ENCODE results near the gene KCP.

KCP gene

GRCh38 chr7:128939075-128939860 lies 28.8 kb upstream of the KCP start:
- H3K9ac ChIP-seq (ENCODE audit: low read depth in 1 of 2, low read length in 2 of 2), result peak overlapping the region in 1 of 2 donors; percentile 29
- H3K4me3 ChIP-seq (ENCODE audit: low read depth in 1 of 2, low read length in 2 of 2), result peak overlapping the region in 1 of 2 donors; percentile 16
- no peaks in the 10 kb centered on the region for H3K27me3 ChIP-seq (ENCODE audit: control insufficient read depth in 1 of 2, insufficient read depth in 2 of 2, low read length in 2 of 2)

GRCh38 chr7:128938544-128939074 lies 28.1 kb upstream of the KCP start:
- Histone ChIP-seq H3K27ac (ENCODE audit: low read depth, low read length) (no peak overlapping the region), H3K9me3 (ENCODE audit: control insufficient read depth in 1 of 2, low read length in 2 of 2) (no peaks in the 10 kb centered on the region), H3K4me3 (ENCODE audit: low read depth in 1 of 2, low read length in 2 of 2) (peak overlapping the region; percentile 75 to 83), H3K36me3 (ENCODE audit: control insufficient read depth in 1 of 2, insufficient read depth in 2 of 2, low read length in 2 of 2) (no peaks in the 10 kb centered on the region), H3K4me1 (ENCODE audit: control insufficient read depth in 1 of 2, insufficient read depth in 2 of 2, low read length in 2 of 2) (peaks cover 17 to 45% of the 10 kb centered on the region in 2 donors), H3K9ac (ENCODE audit: low read depth in 1 of 2, low read length in 2 of 2) (peak overlapping the region; percentile 29 to 39), H3K27me3 (ENCODE audit: control insufficient read depth in 1 of 2, insufficient read depth in 2 of 2, low read length in 2 of 2) (no peaks in the 10 kb centered on the region)

More at GRCh38 chr7:128939075-128939860, 28.8 kb upstream of the KCP start:
- H3K36me3 ChIP-seq (ENCODE audit: control insufficient read depth in 1 of 2, insufficient read depth in 2 of 2, low read length in 2 of 2), result no peaks in the 10 kb centered on the region
- no peaks in the 10 kb centered on the region for H3K9me3 ChIP-seq (ENCODE audit: control insufficient read depth in 1 of 2, low read length in 2 of 2)
- no peak overlapping the region for H3K27ac ChIP-seq (ENCODE audit: low read depth, low read length)
- H3K4me1 ChIP-seq (ENCODE audit: control insufficient read depth in 1 of 2, insufficient read depth in 2 of 2, low read length in 2 of 2), result peaks cover 17 to 44% of the 10 kb centered on the region in 2 donors

- no peaks in the 10 kb centered on the region for H3K27me3 ChIP-seq (ENCODE audit: control insufficient read depth in 1 of 2, insufficient read depth in 2 of 2, low read length in 2 of 2)
- peaks cover 17 to 50% of the 10 kb centered on the region in 2 donors for H3K4me1 ChIP-seq (ENCODE audit: control insufficient read depth in 1 of 2, insufficient read depth in 2 of 2, low read length in 2 of 2)
- no peak within 1 kb of the TSS for H3K27ac ChIP-seq (ENCODE audit: low read depth, low read length)
- no peaks in the 10 kb centered on the region for H3K9me3 ChIP-seq (ENCODE audit: control insufficient read depth in 1 of 2, low read length in 2 of 2)
- peak within 1 kb of the TSS; percentile 75 to 83 for H3K4me3 ChIP-seq (ENCODE audit: low read depth in 1 of 2, low read length in 2 of 2)
- H3K9ac ChIP-seq (ENCODE audit: low read depth in 1 of 2, low read length in 2 of 2), result peak within 1 kb of the TSS; percentile 29 to 39
- H3K36me3 ChIP-seq (ENCODE audit: control insufficient read depth in 1 of 2, insufficient read depth in 2 of 2, low read length in 2 of 2), result no peaks in the 10 kb centered on the region
These were observed 27.4 kb upstream of the KCP start, which contains the start of gene IRF5 for GRCh38 chr7:128937647-128938543. TSS of gene IRF5 (plus strand) at chr7:128937927. CDS start at chr7:128942082, 4,155 bp downstream.

GRCh38 chr7:128937271-128937646 lies 26.8 kb upstream of the KCP start:
- Histone ChIP-seq H3K4me3 (ENCODE audit: low read depth in 1 of 2, low read length in 2 of 2) (peak overlapping the region; percentile 75 to 83), H3K27ac (ENCODE audit: low read depth, low read length) (no peak overlapping the region), H3K9ac (ENCODE audit: low read depth in 1 of 2, low read length in 2 of 2) (peak overlapping the region in 1 of 2 donors; percentile 2)

DNA sequence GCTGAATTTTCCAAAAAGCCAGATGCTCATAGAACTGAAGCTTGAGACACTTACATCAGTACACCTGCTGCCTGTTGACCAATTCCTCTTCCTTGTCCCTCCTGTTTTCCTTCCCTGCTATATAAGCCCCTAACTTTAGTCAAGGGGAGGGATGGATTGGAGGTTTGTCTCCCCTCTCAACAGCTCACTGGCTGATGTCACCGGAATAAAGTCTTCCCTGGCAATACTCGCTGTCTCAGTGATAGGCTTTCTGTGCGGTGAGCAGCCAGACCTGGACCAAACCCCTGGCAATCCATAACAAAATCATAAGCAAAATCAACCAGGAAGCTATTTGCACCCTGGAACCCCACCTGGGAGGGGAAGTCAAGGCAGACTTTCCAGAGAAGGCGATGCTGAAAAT lies 26.3 kb upstream of the KCP start:
- peaks cover 17 to 52% of the 10 kb centered on the region in 2 donors for H3K4me1 ChIP-seq (ENCODE audit: control insufficient read depth in 1 of 2, insufficient read depth in 2 of 2, low read length in 2 of 2)
- H3K9me3 ChIP-seq (ENCODE audit: control insufficient read depth in 1 of 2, low read length in 2 of 2), result no peaks in the 10 kb centered on the region
- H3K27me3 ChIP-seq (ENCODE audit: control insufficient read depth in 1 of 2, insufficient read depth in 2 of 2, low read length in 2 of 2), result no peaks in the 10 kb centered on the region
- no peak overlapping the region for H3K4me3 ChIP-seq (ENCODE audit: low read depth in 1 of 2, low read length in 2 of 2)
- H3K36me3 ChIP-seq (ENCODE audit: control insufficient read depth in 1 of 2, insufficient read depth in 2 of 2, low read length in 2 of 2), result no peaks in the 10 kb centered on the region
- H3K9ac ChIP-seq (ENCODE audit: low read depth in 1 of 2, low read length in 2 of 2), result no peak overlapping the region
- no peak overlapping the region for H3K27ac ChIP-seq (ENCODE audit: low read depth, low read length)

More at GRCh38 chr7:128937271-128937646, 26.8 kb upstream of the KCP start:
- Histone ChIP-seq H3K36me3 (ENCODE audit: control insufficient read depth in 1 of 2, insufficient read depth in 2 of 2, low read length in 2 of 2) (no peaks in the 10 kb centered on the region), H3K4me1 (ENCODE audit: control insufficient read depth in 1 of 2, insufficient read depth in 2 of 2, low read length in 2 of 2) (peaks cover 17 to 55% of the 10 kb centered on the region in 2 donors), H3K27me3 (ENCODE audit: control insufficient read depth in 1 of 2, insufficient read depth in 2 of 2, low read length in 2 of 2) (no peaks in the 10 kb centered on the region), H3K9me3 (ENCODE audit: control insufficient read depth in 1 of 2, low read length in 2 of 2) (no peaks in the 10 kb centered on the region)

- Histone ChIP-seq H3K9me3 (ENCODE audit: control insufficient read depth in 1 of 2, low read length in 2 of 2) (no peaks in the 10 kb centered on the region), H3K9ac (ENCODE audit: low read depth in 1 of 2, low read length in 2 of 2) (no peak overlapping the region), H3K4me3 (ENCODE audit: low read depth in 1 of 2, low read length in 2 of 2) (no peak overlapping the region), H3K4me1 (ENCODE audit: control insufficient read depth in 1 of 2, insufficient read depth in 2 of 2, low read length in 2 of 2) (peaks cover 17 to 41% of the 10 kb centered on the region in 2 donors), H3K27me3 (ENCODE audit: control insufficient read depth in 1 of 2, insufficient read depth in 2 of 2, low read length in 2 of 2) (no peaks in the 10 kb centered on the region), H3K27ac (ENCODE audit: low read depth, low read length) (no peak overlapping the region), H3K36me3 (ENCODE audit: control insufficient read depth in 1 of 2, insufficient read depth in 2 of 2, low read length in 2 of 2) (no peaks in the 10 kb centered on the region)
These were observed 24.8 kb upstream of the KCP start for GRCh38 chr7:128935342-128935730.

DNA sequence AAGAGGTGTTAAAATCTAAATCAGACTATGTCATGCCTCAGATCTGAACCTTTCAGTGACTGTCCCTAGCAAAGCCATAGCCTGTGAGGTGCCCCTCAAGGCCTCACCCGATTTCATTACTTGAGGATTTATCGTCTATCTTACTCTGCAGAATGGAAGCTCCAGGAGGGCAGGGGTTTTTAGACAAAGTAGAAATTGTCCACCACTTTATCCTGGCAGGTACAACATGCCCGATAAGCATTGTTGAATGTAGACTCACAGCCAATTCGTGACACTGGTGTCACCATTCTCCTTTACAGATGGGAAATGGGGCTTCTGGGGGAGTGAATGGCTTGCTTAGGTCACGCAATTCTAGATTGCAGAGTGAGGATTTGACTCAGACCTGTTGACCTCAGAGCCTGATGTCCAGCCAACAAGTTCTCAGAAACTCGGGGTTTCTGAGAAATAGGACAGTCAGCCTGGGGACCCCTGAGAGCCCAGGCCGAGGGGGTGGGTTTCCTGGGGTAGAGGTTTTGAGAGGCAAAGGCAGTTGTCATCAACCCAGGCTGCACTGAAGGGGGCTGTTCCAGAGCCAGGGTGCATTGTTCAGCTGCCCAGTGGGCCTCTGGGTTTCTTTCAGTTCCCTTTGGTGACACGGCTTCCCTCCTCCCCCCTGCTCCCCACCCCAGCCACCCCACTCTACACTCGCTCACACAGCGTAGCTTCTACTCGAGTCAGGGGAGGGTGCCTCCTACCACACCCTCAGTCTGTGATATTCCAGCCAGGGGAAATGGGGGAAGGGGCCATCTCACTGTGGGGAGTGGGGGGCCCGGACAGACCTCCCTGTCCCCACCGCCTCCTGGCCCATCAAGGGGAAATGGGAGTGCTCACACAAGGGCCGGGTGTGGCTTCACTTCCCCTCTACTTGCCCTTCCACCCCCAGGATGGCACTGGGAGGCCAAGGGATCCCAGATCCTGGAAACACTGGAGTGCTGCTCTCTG lies 24.1 kb upstream of the KCP start:
- H3K36me3 ChIP-seq (ENCODE audit: control insufficient read depth in 1 of 2, insufficient read depth in 2 of 2, low read length in 2 of 2), result no peaks in the 10 kb centered on the region
- no peak overlapping the region for H3K27ac ChIP-seq (ENCODE audit: low read depth, low read length)
- H3K4me3 ChIP-seq (ENCODE audit: low read depth in 1 of 2, low read length in 2 of 2), result no peak overlapping the region
- H3K27me3 ChIP-seq (ENCODE audit: control insufficient read depth in 1 of 2, insufficient read depth in 2 of 2, low read length in 2 of 2), result no peaks in the 10 kb centered on the region
- H3K4me1 ChIP-seq (ENCODE audit: control insufficient read depth in 1 of 2, insufficient read depth in 2 of 2, low read length in 2 of 2), result peaks cover 14 to 40% of the 10 kb centered on the region in 2 donors
- no peak overlapping the region for H3K9ac ChIP-seq (ENCODE audit: low read depth in 1 of 2, low read length in 2 of 2)
- H3K9me3 ChIP-seq (ENCODE audit: control insufficient read depth in 1 of 2, low read length in 2 of 2), result no peaks in the 10 kb centered on the region

GRCh38 chr7:128933180-128933891 lies 22.8 kb upstream of the KCP start:
- H3K27me3 ChIP-seq (ENCODE audit: control insufficient read depth in 1 of 2, insufficient read depth in 2 of 2, low read length in 2 of 2), result no peaks in the 10 kb centered on the region
- H3K9me3 ChIP-seq (ENCODE audit: control insufficient read depth in 1 of 2, low read length in 2 of 2), result no peaks in the 10 kb centered on the region
- no peak overlapping the region for H3K27ac ChIP-seq (ENCODE audit: low read depth, low read length)
- peaks cover 7 to 32% of the 10 kb centered on the region in 2 donors for H3K4me1 ChIP-seq (ENCODE audit: control insufficient read depth in 1 of 2, insufficient read depth in 2 of 2, low read length in 2 of 2)
- no peak overlapping the region for H3K4me3 ChIP-seq (ENCODE audit: low read depth in 1 of 2, low read length in 2 of 2)
- H3K9ac ChIP-seq (ENCODE audit: low read depth in 1 of 2, low read length in 2 of 2), result no peak overlapping the region
- no peaks in the 10 kb centered on the region for H3K36me3 ChIP-seq (ENCODE audit: control insufficient read depth in 1 of 2, insufficient read depth in 2 of 2, low read length in 2 of 2)

- Histone ChIP-seq H3K27me3 (ENCODE audit: control insufficient read depth in 1 of 2, insufficient read depth in 2 of 2, low read length in 2 of 2) (no peaks in the 10 kb centered on the region), H3K4me3 (ENCODE audit: low read depth in 1 of 2, low read length in 2 of 2) (no peak overlapping the region), H3K9me3 (ENCODE audit: control insufficient read depth in 1 of 2, low read length in 2 of 2) (no peaks in the 10 kb centered on the region), H3K27ac (ENCODE audit: low read depth, low read length) (no peak overlapping the region), H3K4me1 (ENCODE audit: control insufficient read depth in 1 of 2, insufficient read depth in 2 of 2, low read length in 2 of 2) (peaks cover 7 to 29% of the 10 kb centered on the region in 2 donors), H3K9ac (ENCODE audit: low read depth in 1 of 2, low read length in 2 of 2) (no peak overlapping the region), H3K36me3 (ENCODE audit: control insufficient read depth in 1 of 2, insufficient read depth in 2 of 2, low read length in 2 of 2) (no peaks in the 10 kb centered on the region)
These were observed 22.3 kb upstream of the KCP start for GRCh38 chr7:128932862-128933179.

All from duodenal mucosa (tissue), 2 donors.